Lower lobe of right lung (tissue), 2 donors: ENCODE measurements around the gene MED19. TPM values are rescaled to one million over a fixed set of nuclear protein-coding genes. Genes with fewer than 3 reads are reported as not detected.
"Not testable (repeated sequence)": the region's sequence is repeated elsewhere in the genome, so short reads cannot be mapped to it uniquely, and the experiment has no call there.

ENCODE experiments used
- ATAC-seq, 2 donors: fragments of 200-7000 bp; cut with Tn5 transposase; one replicate each; pipeline ENCODE4 v1.9.1; 2020 to 2022; ENCODE audit warnings: mild to moderate bottlenecking in 2 of 2, moderate library complexity in 2 of 2
- DNase-seq: peaks from one replicate; pipeline ENCODE4 v3.0.0-alpha.2; 2020
- H3K27ac ChIP-seq: fragments of 200-600 bp; one replicate; pipeline ENCODE4 v1.8.0; 2022
- H3K27me3 ChIP-seq: fragments of 200-600 bp; one replicate; pipeline ENCODE4 v1.8.0; 2022; ENCODE audit warnings: low read depth
- H3K36me3 ChIP-seq: fragments of 200-600 bp; one replicate; pipeline ENCODE4 v1.8.0; 2022; ENCODE audit warnings: mild to moderate bottlenecking
- H3K4me1 ChIP-seq: fragments of 200-600 bp; one replicate; pipeline ENCODE4 v1.8.0; 2022
- H3K4me3 ChIP-seq: fragments of 200-600 bp; one replicate; pipeline ENCODE4 v1.8.0; 2022; ENCODE audit warnings: mild to moderate bottlenecking
- H3K9me3 ChIP-seq: fragments of 200-600 bp; one replicate; pipeline ENCODE4 v1.8.0; 2022
- intact Hi-C: fragments of 100-400 bp; cut with DNase I; formaldehyde crosslinking; loops from one replicate; pipeline ENCODE4 v1.11.0; 2022
- total RNA-seq: library from RNA; stranded (reverse); fragmentation: NEBNext Ultra II Directional; extraction: Animal tissue kit (Norgen Biotek cat#: 25700); gene quantifications from one replicate; pipeline ENCODE4 v1.2.1, GENCODE V29; 2021
- TF ChIP-seq, protein P1 (sequence below): fragments of 200-600 bp; IDR thresholded peaks from one replicate; pipeline ENCODE4 v1.8.0; 2022; ENCODE audit warnings: antibody characterized with exemption, mild to moderate bottlenecking
- donor health status: DM: no; HTN: yes; CAD: no; lungs with severe emphysema.

Gene MED19
- total RNA-seq, 1 donor from 2014 or later: 12.0 TPM

DNA sequence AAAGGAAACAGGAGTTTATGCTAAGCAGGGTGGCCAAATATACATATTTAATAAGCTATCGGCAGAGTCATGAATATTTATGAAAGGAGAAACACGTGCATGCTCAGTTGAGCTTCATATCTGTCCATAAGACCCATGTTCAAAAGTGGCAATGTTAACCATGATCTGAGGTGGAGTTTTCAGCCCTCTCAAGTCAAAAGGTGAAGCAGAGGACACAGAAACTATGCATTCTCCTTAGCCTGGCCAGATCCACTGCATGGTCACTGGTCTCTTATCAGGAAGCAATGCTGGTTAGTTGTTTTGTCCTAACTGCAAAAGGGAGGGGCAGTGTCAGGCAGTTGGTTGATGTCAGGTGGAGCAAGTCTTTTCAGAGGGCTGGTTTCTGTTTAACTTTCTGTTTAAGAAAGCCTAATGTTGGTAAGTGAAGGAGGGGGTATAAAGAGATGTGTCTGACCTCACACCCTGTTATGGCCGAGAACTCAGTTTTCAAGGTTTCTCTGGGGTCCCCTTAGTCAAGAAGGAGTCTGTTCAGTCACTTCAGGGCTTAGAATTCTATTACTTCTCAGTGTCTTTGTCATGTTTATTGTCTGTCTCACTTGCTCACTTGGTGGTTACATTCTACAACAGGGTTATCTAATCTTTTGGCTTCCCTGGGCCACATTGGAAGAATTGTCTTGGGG, 23.7 kb upstream of the MED19 start:
- H3K4me1 ChIP-seq: peaks cover 5% of the 10 kb centered on the region
- ATAC-seq (no peak), DNase-seq (no peak)
- peaks cover 43% of the 10 kb centered on the region for H3K36me3 ChIP-seq
- H3K9me3 ChIP-seq: no peaks in the 10 kb centered on the region
- intact Hi-C loops: no loop called here
- no peak overlapping the region for H3K27ac ChIP-seq
- H3K4me3 ChIP-seq: no peak overlapping the region
- no peaks in the 10 kb centered on the region for H3K27me3 ChIP-seq
- TF ChIP-seq, protein P1, sequence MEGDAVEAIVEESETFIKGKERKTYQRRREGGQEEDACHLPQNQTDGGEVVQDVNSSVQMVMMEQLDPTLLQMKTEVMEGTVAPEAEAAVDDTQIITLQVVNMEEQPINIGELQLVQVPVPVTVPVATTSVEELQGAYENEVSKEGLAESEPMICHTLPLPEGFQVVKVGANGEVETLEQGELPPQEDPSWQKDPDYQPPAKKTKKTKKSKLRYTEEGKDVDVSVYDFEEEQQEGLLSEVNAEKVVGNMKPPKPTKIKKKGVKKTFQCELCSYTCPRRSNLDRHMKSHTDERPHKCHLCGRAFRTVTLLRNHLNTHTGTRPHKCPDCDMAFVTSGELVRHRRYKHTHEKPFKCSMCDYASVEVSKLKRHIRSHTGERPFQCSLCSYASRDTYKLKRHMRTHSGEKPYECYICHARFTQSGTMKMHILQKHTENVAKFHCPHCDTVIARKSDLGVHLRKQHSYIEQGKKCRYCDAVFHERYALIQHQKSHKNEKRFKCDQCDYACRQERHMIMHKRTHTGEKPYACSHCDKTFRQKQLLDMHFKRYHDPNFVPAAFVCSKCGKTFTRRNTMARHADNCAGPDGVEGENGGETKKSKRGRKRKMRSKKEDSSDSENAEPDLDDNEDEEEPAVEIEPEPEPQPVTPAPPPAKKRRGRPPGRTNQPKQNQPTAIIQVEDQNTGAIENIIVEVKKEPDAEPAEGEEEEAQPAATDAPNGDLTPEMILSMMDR: no peak

DNA sequence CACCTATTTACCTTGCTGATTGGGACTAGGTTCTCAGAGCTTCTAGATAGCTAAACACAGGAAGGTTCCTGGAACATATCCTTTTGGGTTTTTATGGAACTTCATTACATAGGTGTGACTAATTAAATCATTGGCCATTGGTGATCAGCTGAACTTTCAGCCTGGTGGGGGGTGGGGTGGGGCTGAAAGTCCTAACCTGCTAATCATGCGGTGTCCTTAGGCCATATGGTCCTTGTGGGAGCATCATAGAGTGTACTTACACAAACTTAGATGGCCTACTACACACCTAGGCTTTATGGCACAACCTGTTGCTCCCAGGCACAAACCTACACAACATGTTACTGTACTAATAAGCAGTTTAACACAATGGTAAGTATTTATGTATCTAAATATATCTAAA, 20.6 kb upstream of the MED19 start:
- TF ChIP-seq, protein P1: no peak
- Histone ChIP-seq H3K27me3 (no peaks in the 10 kb centered on the region), H3K27ac (no peak overlapping the region), H3K36me3 (peaks cover 21% of the 10 kb centered on the region), H3K4me1 (no peaks in the 10 kb centered on the region), H3K4me3 (no peak overlapping the region), H3K9me3 (no peaks in the 10 kb centered on the region)
- intact Hi-C loops: no loop called here
- ATAC-seq (no peak), DNase-seq (no peak)

DNA sequence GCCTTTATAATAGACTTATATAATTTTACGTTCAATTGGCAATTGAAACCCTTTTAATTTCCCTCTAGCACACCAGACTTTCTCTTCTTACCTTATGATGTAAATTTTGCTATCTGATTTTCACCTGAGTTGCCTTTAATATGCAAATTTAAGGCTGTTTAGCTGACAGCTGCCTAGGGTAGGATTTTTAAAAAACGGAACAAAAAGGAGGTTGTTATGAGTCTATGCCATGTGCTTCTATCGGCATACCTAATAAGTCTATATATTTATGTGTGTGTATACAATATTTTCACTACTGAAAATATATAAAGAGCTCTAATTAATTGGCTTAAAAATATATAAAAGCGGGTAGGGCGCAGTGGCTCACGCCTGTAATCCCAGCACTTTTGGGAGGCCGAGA, 17.5 kb upstream of the MED19 start:
- Histone ChIP-seq H3K9me3 (no peaks in the 10 kb centered on the region), H3K4me3 (no peak overlapping the region), H3K27me3 (no peaks in the 10 kb centered on the region), H3K4me1 (no peaks in the 10 kb centered on the region), H3K36me3 (peaks cover 3% of the 10 kb centered on the region), H3K27ac (no peak overlapping the region)
- intact Hi-C loops: no loop called here
- ATAC-seq (no peak), DNase-seq (no peak)
- TF ChIP-seq, protein P1: no peak

DNA sequence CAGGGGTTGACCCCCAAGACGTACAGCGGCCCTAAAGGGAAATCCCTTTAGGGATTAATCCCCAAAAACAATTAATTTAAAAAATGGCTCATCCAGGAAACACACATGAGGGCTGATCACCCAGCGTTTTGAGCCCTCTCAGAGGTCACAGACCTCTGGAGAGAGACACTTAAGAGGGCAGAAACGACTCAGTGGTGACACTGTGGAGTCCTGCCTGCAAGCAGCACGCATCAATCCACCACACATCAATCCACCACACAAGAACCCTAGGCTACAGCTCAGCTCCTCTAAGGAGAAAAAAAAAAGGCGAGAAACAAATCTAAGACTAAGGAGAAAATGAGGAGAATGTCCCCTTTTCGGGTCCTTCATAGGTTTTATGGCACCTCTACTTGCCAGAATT, 16.8 kb upstream of the MED19 start:
- H3K4me3 ChIP-seq: no peak overlapping the region
- TF ChIP-seq, protein P1: no peak
- DNase-seq (no peak), ATAC-seq (no peak)
- H3K4me1 ChIP-seq: no peaks in the 10 kb centered on the region
- H3K27me3 ChIP-seq: no peaks in the 10 kb centered on the region
- no peaks in the 10 kb centered on the region for H3K36me3 ChIP-seq
- H3K27ac ChIP-seq: no peak overlapping the region
- intact Hi-C loops: no loop called here
- no peaks in the 10 kb centered on the region for H3K9me3 ChIP-seq

DNA sequence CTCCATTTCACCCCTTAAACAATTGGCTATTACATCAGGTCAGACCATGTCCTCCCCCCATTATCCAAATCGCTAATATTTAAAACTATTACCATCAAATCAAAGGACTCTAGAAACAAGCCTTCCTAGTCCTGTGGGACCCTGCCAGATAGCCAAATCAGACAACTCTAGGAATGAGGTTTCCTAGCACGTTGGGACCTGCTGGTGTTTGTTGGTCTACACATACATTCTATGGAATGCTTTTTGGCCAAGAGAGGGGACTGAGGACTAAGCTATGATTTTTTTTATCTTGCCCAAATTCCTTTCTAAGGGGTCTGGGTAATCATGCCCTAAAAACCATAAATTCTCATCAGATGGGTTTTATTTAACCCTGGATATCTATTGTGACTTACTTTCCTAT, 15.2 kb upstream of the MED19 start:
- H3K36me3 ChIP-seq: peaks cover 11% of the 10 kb centered on the region
- TF ChIP-seq, protein P1: no peak
- intact Hi-C loops: no loop called here
- H3K4me3 ChIP-seq: no peak overlapping the region
- H3K4me1 ChIP-seq: no peaks in the 10 kb centered on the region
- DNase-seq: no peak
- ATAC-seq: no peak
- H3K27ac ChIP-seq: no peak overlapping the region
- H3K27me3 ChIP-seq: no peaks in the 10 kb centered on the region
- no peaks in the 10 kb centered on the region for H3K9me3 ChIP-seq

DNA sequence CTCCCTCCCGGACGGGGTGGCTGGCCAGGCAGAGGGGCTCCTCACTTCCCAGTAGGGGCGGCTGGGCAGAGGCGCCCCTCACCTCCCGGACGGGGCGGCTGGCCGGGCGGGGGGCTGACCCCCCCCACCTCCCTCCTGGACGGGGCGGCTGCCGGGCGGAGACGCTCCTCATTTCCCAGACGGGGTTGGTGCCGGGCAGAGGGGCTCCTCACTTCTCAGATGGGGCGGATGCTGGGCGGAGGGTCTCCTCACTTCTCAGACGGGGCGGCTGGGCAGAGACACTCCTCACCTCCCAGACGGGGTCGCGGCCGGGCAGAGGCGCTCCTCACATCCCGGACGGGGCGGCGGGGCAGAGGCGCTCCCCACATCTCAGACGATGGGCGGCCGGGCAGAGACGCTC, 4.7 kb upstream of the MED19 start:
- DNase-seq, intact Hi-C loops, H3K27ac ChIP-seq, ATAC-seq, H3K27me3 ChIP-seq, H3K4me3 ChIP-seq, H3K9me3 ChIP-seq: not testable (repeated sequence)
- H3K36me3 ChIP-seq: peaks cover 29% of the 10 kb centered on the region
- H3K4me1 ChIP-seq: peaks cover 23% of the 10 kb centered on the region
